MCF 10A (cell line): ENCODE measurements around the gene DGCR2. TPM values are rescaled to one million over a fixed set of nuclear protein-coding genes. Genes with fewer than 3 reads are reported as not detected.

Experiments
- total RNA-seq: library from RNA; stranded (reverse); gene quantifications from 2 replicates; pipeline ENCODE4 v1.2.3, GENCODE V29; 2022

Gene DGCR2
- total RNA-seq, 1 experiment from 2014 or later, result 41.2 TPM

Other genes starting within 250 kb of the DGCR2 start
- gene DGCR6, start 216.1 kb downstream of the DGCR2 start, total RNA-seq, result 1.6 and 1.7 TPM in 2 replicates
- 6.0 and 8.4 TPM in 2 replicates for gene PRODH, start 186.1 kb downstream of the DGCR2 start, total RNA-seq
- gene TSSK2, start 8.9 kb upstream of the DGCR2 start, total RNA-seq, result not detected in 2 replicates
- 12.4 and 18.1 TPM in 2 replicates for gene ESS2, start 22.2 kb upstream of the DGCR2 start, total RNA-seq
- not detected in 2 replicates for gene GSC2, start 27.9 kb upstream of the DGCR2 start, total RNA-seq
- 41.0 and 53.9 TPM in 2 replicates for gene SLC25A1, start 56.3 kb upstream of the DGCR2 start, total RNA-seq
- gene CLTCL1, start 169.3 kb upstream of the DGCR2 start, total RNA-seq, result 12.2 and 21.7 TPM in 2 replicates